ENCODE data around the gene ST8SIA5. TPM values are rescaled to one million over a fixed set of nuclear protein-coding genes. Genes with fewer than 3 reads are reported as not detected.

ST8SIA5 gene
- total RNA-seq, 1 donor from 2014 or later = 0.79 TPM

GRCh38 chr18:46650681-46651080 is 106.2 kb downstream of the ST8SIA5 start:
- Mint-ChIP-seq H3K36me3 (ENCODE audit: low read depth) (no peaks in the 10 kb centered on the region), H3K27me3 (ENCODE audit: low read depth) (peaks cover 23% of the 10 kb centered on the region), H3K4me1 (no peaks in the 10 kb centered on the region), H3K9me3 (no peaks in the 10 kb centered on the region), H3K27ac (ENCODE audit: unreplicated experiment) (no peak overlapping the region), H3K4me3 (no peak overlapping the region)
- no peak for DNase-seq (ENCODE audit: low read depth, low spot score)
- TF ChIP-seq CTCF (conservative IDR thresholded peaks at IDR 0.05) = no peak

- Mint-ChIP-seq H3K27me3 (ENCODE audit: low read depth) (peaks cover 20% of the 10 kb centered on the region), H3K4me3 (no peak overlapping the region), H3K27ac (ENCODE audit: unreplicated experiment) (no peak overlapping the region), H3K9me3 (no peaks in the 10 kb centered on the region), H3K36me3 (ENCODE audit: low read depth) (no peaks in the 10 kb centered on the region), H3K4me1 (no peaks in the 10 kb centered on the region)
- TF ChIP-seq CTCF (conservative IDR thresholded peaks at IDR 0.05) = no peak
- DNase-seq (ENCODE audit: low read depth, low spot score) = no peak
Measured at GRCh38 chr18:46649071-46649862, 107.6 kb downstream of the ST8SIA5 start.

- peaks cover 8% of the 10 kb centered on the region for H3K27me3 Mint-ChIP-seq (ENCODE audit: low read depth)
Measured at GRCh38 chr18:46646468-46646867, 110.4 kb downstream of the ST8SIA5 start.

GRCh38 chr18:46642561-46642960 is 114.3 kb downstream of the ST8SIA5 start:
- Mint-ChIP-seq H3K27me3 (ENCODE audit: low read depth) (no peaks in the 10 kb centered on the region), H3K4me1 (no peaks in the 10 kb centered on the region), H3K27ac (ENCODE audit: unreplicated experiment) (no peak overlapping the region), H3K4me3 (no peak overlapping the region), H3K9me3 (no peaks in the 10 kb centered on the region), H3K36me3 (ENCODE audit: low read depth) (no peaks in the 10 kb centered on the region)
- no peak for TF ChIP-seq CTCF (conservative IDR thresholded peaks at IDR 0.05)
- no peak for DNase-seq (ENCODE audit: low read depth, low spot score)

More at GRCh38 chr18:46646468-46646867, 110.4 kb downstream of the ST8SIA5 start:
- Mint-ChIP-seq H3K4me1 (no peaks in the 10 kb centered on the region), H3K36me3 (ENCODE audit: low read depth) (no peaks in the 10 kb centered on the region), H3K27ac (ENCODE audit: unreplicated experiment) (peak overlapping the region; percentile 16), H3K4me3 (no peak overlapping the region), H3K9me3 (no peaks in the 10 kb centered on the region)
- TF ChIP-seq CTCF (conservative IDR thresholded peaks at IDR 0.05) = no peak
- no peak for DNase-seq (ENCODE audit: low read depth, low spot score)

GRCh38 chr18:46641917-46642316 is 114.9 kb downstream of the ST8SIA5 start:
- no peak for TF ChIP-seq CTCF (conservative IDR thresholded peaks at IDR 0.05)
- H3K27me3 Mint-ChIP-seq (ENCODE audit: low read depth) = no peaks in the 10 kb centered on the region
- no peak for DNase-seq (ENCODE audit: low read depth, low spot score)

More at GRCh38 chr18:46641917-46642316, 114.9 kb downstream of the ST8SIA5 start:
- Mint-ChIP-seq H3K27ac (ENCODE audit: unreplicated experiment) (no peak overlapping the region), H3K9me3 (no peaks in the 10 kb centered on the region), H3K4me1 (no peaks in the 10 kb centered on the region), H3K36me3 (ENCODE audit: low read depth) (no peaks in the 10 kb centered on the region), H3K4me3 (no peak overlapping the region)

All from neural crest cell (in vitro differentiated cells).